Measurements from ENCODE around the gene TMEM63A. TPM values are rescaled to one million over a fixed set of nuclear protein-coding genes. Genes with fewer than 3 reads are reported as not detected.

The TMEM63A gene
- total and polyA plus RNA-seq, 2 of the 13 experiments (the other 11 are each of a cell fraction or from before 2014, with no cell fraction given) = 23.9 to 53.3 TPM

DNA sequence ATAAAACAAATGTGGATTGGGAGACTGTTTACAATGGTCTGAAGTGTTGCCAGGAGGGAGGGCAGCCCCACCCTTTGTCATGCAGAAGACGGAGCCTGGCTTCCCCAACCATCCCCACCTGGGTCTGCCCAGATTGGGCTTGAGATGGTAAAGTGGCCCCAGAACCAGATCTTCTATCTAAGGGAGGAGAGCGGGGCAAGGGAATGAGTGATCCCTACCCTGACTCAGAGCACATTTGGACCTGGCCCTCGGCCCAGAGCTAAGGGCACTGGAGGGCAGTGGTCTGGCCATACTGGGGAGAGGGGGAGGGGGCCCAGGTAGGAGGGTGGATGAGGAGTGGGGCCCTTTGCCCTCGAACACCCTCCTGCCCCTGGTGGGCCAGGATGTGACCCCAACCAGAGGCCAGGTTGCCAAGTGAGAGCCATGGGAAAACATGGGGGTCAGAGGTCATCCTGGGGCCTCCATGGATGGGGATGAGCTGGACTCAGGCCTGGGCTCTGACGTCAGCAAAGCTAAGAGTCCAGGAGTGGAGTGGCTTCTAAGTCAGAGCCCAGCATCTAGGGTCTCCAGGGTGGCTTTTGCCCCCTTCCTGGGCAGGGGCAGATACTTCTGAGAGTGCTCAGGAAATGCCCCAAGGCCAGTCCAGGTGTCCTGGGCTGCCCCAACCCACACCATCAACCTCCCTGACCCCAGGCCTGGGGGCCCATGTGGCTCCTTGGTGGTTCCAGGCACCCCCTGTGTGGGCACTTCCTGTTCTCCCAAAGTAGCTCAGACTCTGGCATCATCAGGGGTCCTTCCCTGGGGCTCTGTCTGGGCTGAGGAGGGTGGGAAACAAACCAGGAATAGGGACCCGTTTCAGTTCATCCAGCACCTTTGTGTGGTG is 8.4 kb upstream of the TMEM63A start (continued):
- TF ChIP-seq RCOR2 (CRISPR knock-in tag; IDR thresholded peaks at IDR 0.05) (0 out of 2 replicates have a peak, but pooled peaks have one; percentile 43), NFE2 (CRISPR knock-in tag; IDR thresholded peaks at IDR 0.05) (no peak), CREM (IDR thresholded peaks at IDR 0.05) (peak; percentile 72), CREM (CRISPR knock-in tag; IDR thresholded peaks at IDR 0.05) (no peak), HMGXB4 (CRISPR knock-in tag; IDR thresholded peaks at IDR 0.05; ENCODE audit: borderline replicate concordance in 1 of 2, low read depth in 1 of 2) (no peak), REPIN1 (CRISPR knock-in tag; IDR thresholded peaks at IDR 0.05; ENCODE audit: borderline replicate concordance, low read depth) (no peak), ZNF367 (CRISPR knock-in tag; IDR thresholded peaks at IDR 0.05; ENCODE audit: borderline replicate concordance) (no peak), NR2F1 (CRISPR knock-in tag; IDR thresholded peaks at IDR 0.05) (peak; percentile 83 to 91), RFX3 (CRISPR knock-in tag; IDR thresholded peaks at IDR 0.05) (no peak), MLXIP (CRISPR knock-in tag; IDR thresholded peaks at IDR 0.05; ENCODE audit: borderline replicate concordance) (no peak), PTBP1 (IDR thresholded peaks at IDR 0.05; ENCODE audit: low read depth, low read length, poor library complexity, severe bottlenecking) (no peak), HDAC2 (CRISPR knock-in tag; IDR thresholded peaks at IDR 0.05) (peak; percentile 19; the same call in 1 of the 2 replicates), ZNF598 (CRISPR knock-in tag; IDR thresholded peaks at IDR 0.05; ENCODE audit: borderline replicate concordance) (no peak), ZNF205 (CRISPR knock-in tag; IDR thresholded peaks at IDR 0.05) (no peak), ZSCAN22 (CRISPR knock-in tag; IDR thresholded peaks at IDR 0.05) (no peak), ZNF280B (CRISPR knock-in tag; IDR thresholded peaks at IDR 0.05; ENCODE audit: borderline replicate concordance) (no peak), MED8 (CRISPR knock-in tag; IDR thresholded peaks at IDR 0.05; ENCODE audit: insufficient replicate concordance) (no peak), ZGPAT (CRISPR knock-in tag; IDR thresholded peaks at IDR 0.05) (no peak), NFIB (CRISPR knock-in tag; IDR thresholded peaks at IDR 0.05; ENCODE audit: borderline replicate concordance) (no peak), TBX3 (IDR thresholded peaks at IDR 0.05; ENCODE audit: borderline replicate concordance) (no peak), SMAD9 (CRISPR knock-in tag; IDR thresholded peaks at IDR 0.05) (no peak)

All from HepG2 (cell line).